K562 (cell line): ENCODE data around the gene DNAAF1. TPM values are rescaled to one million over a fixed set of nuclear protein-coding genes. Genes with fewer than 3 reads are reported as not detected.

ENCODE experiments used
- ATF1 ChIP-seq, 2 experiments: fragments of 450-650 bp in 1 of 2; IDR thresholded peaks; 2 replicates each; pipeline ENCODE4 v1.6.1; 2016; ENCODE audit warnings: missing compliant biosample characterization in 1 of 2, missing genetic modification characterization in 1 of 2
- ATF7 ChIP-seq: fragments of 450-650 bp; IDR thresholded peaks from 2 replicates; pipeline ENCODE4 v1.7.1; 2014; ENCODE audit warnings: mild to moderate bottlenecking, moderate library complexity
- CBX1 ChIP-seq: sonication (generic); IDR thresholded peaks from 2 replicates; pipeline ENCODE4 v1.6.1; 2016; ENCODE audit warnings: antibody characterized with exemption, low read depth, mild to moderate bottlenecking
- JUNB ChIP-seq: fragments of 450-650 bp; formaldehyde crosslinking; conservative IDR thresholded peaks from 2 replicates; pipeline ENCODE4 v1.4.0; 2020; ENCODE audit warnings: mild to moderate bottlenecking
- KDM5B ChIP-seq: fragments of 200-600 bp; sonication (generic); IDR thresholded peaks from 2 replicates; pipeline ENCODE4 v1.6.1; 2012; ENCODE audit warnings: low read depth, mild to moderate bottlenecking, moderate library complexity, low read length, control low read depth, inconsistent platforms; ENCODE audit not compliant: insufficient replicate concordance
- LCOR ChIP-seq: sonication (generic); formaldehyde crosslinking; IDR thresholded peaks from 2 replicates; pipeline ENCODE4 v1.8.0; 2022; ENCODE audit warnings: mild to moderate bottlenecking, missing genetic modification reagents
- RB1 ChIP-seq: fragments of 450-650 bp; IDR thresholded peaks from 2 replicates; pipeline ENCODE4 v1.6.1; 2017; ENCODE audit warnings: low read depth, mild to moderate bottlenecking
- RBBP5 ChIP-seq: fragments of 200-600 bp; sonication (generic); IDR thresholded peaks from 2 replicates; pipeline ENCODE4 v1.6.1; 2012; ENCODE audit warnings: borderline replicate concordance, mild to moderate bottlenecking, low read length, control low read depth, inconsistent platforms; ENCODE audit not compliant: insufficient read depth, poor library complexity, severe bottlenecking
- RBM39 ChIP-seq: fragments of 200-400 bp; formaldehyde crosslinking; optimal IDR thresholded peaks from 2 replicates; pipeline ENCODE3; 2018; ENCODE audit warnings: low read depth, low read length
- SRSF7 ChIP-seq: fragments of 200-400 bp; formaldehyde crosslinking; optimal IDR thresholded peaks from 2 replicates; pipeline ENCODE3; 2017; ENCODE audit warnings: mild to moderate bottlenecking, low read depth, low read length
- ZBTB2 ChIP-seq: fragments of 450-650 bp; IDR thresholded peaks from 2 replicates; pipeline ENCODE4 v1.6.1; 2016; ENCODE audit warnings: antibody characterized with exemption
- ZNF354B ChIP-seq: fragments of 250-450 bp; sonication (Bioruptor Pico); IDR thresholded peaks from 2 replicates; pipeline ENCODE4 v1.4.0; 2020
- ZNF740 ChIP-seq, 3 experiments: fragments of 200-800 bp in 1 of 3; sonication (Bioruptor generic) in 1 of 3; sonication (generic) in 1 of 3; formaldehyde crosslinking in 1 of 3; IDR thresholded peaks; 2 replicates each; pipeline versions ENCODE4 v1.6.1 to v1.8.0; 2016 to 2022; ENCODE audit warnings: mild to moderate bottlenecking in 2 of 3, missing compliant biosample characterization in 2 of 3, missing genetic modification characterization in 2 of 3, missing genetic modification reagents in 1 of 3
- ZNF76 ChIP-seq: fragments of 250-450 bp; sonication (Bioruptor Pico); IDR thresholded peaks from 2 replicates; pipeline ENCODE4 v1.4.0; 2020; ENCODE audit warnings: mild to moderate bottlenecking, moderate library complexity, borderline replicate concordance
- polyA plus RNA-seq, 8 experiments: library from polyadenylated mRNA; depleted of rRNA in 4 of 8; stranded (reverse) in 5 of 8; unstranded in 3 of 8; fragments of >200 nt; fragmentation: Nextera tagmentation in 2 of 8; fragmentation: Illumina TruSeq in 1 of 8; extraction: Ambion mirVana in 2 of 8; extraction: Trizol in 1 of 8; gene quantifications; 2 replicates each; pipeline versions ENCODE4 v1.2.1 to v1.2.3, GENCODE V29; 2011 to 2014; ENCODE audit warnings: inconsistent platforms in 1 of 8, missing spikeins in 1 of 8
- total RNA-seq, 7 experiments: library from RNA; depleted of rRNA in 6 of 7; stranded (reverse); fragments of >200 nt in 6 of 7; fragmentation: Illumina TruSeq in 2 of 7; extraction: Trizol in 2 of 7; gene quantifications; 2 replicates each; pipeline versions ENCODE4 v1.2.1 to v1.2.3, GENCODE V29; 2011 to 2021; ENCODE audit warnings: low replicate concordance in 1 of 7
- TF ChIP-seq, protein P1 (sequence below): fragments of 450-650 bp; IDR thresholded peaks from 2 replicates; pipeline ENCODE4 v1.6.1; 2018; ENCODE audit not compliant: partially characterized antibody

Gene DNAAF1
- total and polyA plus RNA-seq, 9 of the 15 experiments (the other 6 are each of a cell fraction or from before 2014, with no cell fraction given): 0.01 TPM; not detected in 8

GRCh38 chr16:84116720-84117493, 28.2 kb upstream of the DNAAF1 start, which contains the start of gene MBTPS1 (continued):
- no peak for TF ChIP-seq JUNB
- TF ChIP-seq RBBP5: peak; percentile 88
- TF ChIP-seq RB1: peak; percentile 93
- TF ChIP-seq ZNF354B (CRISPR knock-in tag): no peak
- TF ChIP-seq SRSF7: no peak
- peak; percentile 78 for TF ChIP-seq ZBTB2
- TF ChIP-seq RBM39: peak; percentile 46
- peak; percentile 31; the same call in 1 of the 2 replicates for TF ChIP-seq CBX1
- no peak for TF ChIP-seq ZNF740 (CRISPR knock-in tag; IDR thresholded peaks at IDR 0.05)
- no peak for TF ChIP-seq ZNF740 (tag; IDR thresholded peaks at IDR 0.05)
- peak; percentile 45; the same call in 1 of the 2 replicates for TF ChIP-seq ZNF76 (CRISPR knock-in tag)
- no peak for TF ChIP-seq ATF1 (CRISPR knock-in tag; IDR thresholded peaks at IDR 0.05)
- TF ChIP-seq ATF1 (tag; IDR thresholded peaks at IDR 0.05): peak; percentile 83
- TF ChIP-seq KDM5B: peak; percentile 85
- TF ChIP-seq LCOR (CRISPR knock-in tag): 0 out of 2 replicates have a peak, but pooled peaks have one; percentile 60
- TF ChIP-seq, protein P1, sequence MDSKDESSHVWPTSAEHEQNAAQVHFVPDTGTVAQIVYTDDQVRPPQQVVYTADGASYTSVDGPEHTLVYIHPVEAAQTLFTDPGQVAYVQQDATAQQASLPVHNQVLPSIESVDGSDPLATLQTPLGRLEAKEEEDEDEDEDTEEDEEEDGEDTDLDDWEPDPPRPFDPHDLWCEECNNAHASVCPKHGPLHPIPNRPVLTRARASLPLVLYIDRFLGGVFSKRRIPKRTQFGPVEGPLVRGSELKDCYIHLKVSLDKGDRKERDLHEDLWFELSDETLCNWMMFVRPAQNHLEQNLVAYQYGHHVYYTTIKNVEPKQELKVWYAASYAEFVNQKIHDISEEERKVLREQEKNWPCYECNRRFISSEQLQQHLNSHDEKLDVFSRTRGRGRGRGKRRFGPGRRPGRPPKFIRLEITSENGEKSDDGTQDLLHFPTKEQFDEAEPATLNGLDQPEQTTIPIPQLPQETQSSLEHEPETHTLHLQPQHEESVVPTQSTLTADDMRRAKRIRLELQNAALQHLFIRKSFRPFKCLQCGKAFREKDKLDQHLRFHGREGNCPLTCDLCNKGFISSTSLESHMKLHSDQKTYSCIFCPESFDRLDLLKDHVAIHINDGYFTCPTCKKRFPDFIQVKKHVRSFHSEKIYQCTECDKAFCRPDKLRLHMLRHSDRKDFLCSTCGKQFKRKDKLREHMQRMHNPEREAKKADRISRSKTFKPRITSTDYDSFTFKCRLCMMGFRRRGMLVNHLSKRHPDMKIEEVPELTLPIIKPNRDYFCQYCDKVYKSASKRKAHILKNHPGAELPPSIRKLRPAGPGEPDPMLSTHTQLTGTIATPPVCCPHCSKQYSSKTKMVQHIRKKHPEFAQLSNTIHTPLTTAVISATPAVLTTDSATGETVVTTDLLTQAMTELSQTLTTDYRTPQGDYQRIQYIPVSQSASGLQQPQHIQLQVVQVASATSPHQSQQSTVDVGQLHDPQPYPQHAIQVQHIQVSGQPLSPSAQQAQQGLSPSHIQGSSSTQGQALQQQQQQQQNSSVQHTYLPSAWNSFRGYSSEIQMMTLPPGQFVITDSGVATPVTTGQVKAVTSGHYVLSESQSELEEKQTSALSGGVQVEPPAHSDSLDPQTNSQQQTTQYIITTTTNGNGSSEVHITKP: peak; percentile 64
- TF ChIP-seq ATF7: peak; percentile 86
